ENCODE results near the gene PIGT.

PIGT gene

GRCh38 chr20:45407067-45407745 lies 8.7 kb upstream of the PIGT start (continued):
- TF ChIP-seq GLI2 (tag by site-specific recombination; IDR thresholded peaks at IDR 0.05; ENCODE audit: borderline replicate concordance, low read depth) (no peak), ZNF600 (tag by site-specific recombination; IDR thresholded peaks at IDR 0.05) (peak; percentile 78), ZNF610 (tag by site-specific recombination; IDR thresholded peaks at IDR 0.05; ENCODE audit: borderline replicate concordance) (no peak), YY2 (tag by site-specific recombination; IDR thresholded peaks at IDR 0.05) (no peak), ZBTB48 (tag by site-specific recombination; IDR thresholded peaks at IDR 0.05) (no peak; the same call in 1 of the 2 replicates), ELK4 (IDR thresholded peaks at IDR 0.05; ENCODE audit: borderline replicate concordance, low read depth, low read length) (no peak), SP2 (tag by site-specific recombination; IDR thresholded peaks at IDR 0.05) (peak; percentile 5; the same call in 1 of the 2 replicates), TCF7L2 (IDR thresholded peaks at IDR 0.05; ENCODE audit: borderline replicate concordance, low read depth, low read length) (no peak), ZNF140 (tag by site-specific recombination; IDR thresholded peaks at IDR 0.05) (no peak), ZBTB10 (tag by site-specific recombination; IDR thresholded peaks at IDR 0.05) (peak; percentile 59; the same call in 1 of the 2 replicates), ZNF132 (tag by site-specific recombination; IDR thresholded peaks at IDR 0.05; ENCODE audit: borderline replicate concordance) (no peak), ZBTB20 (tag by site-specific recombination; IDR thresholded peaks at IDR 0.05) (peak; percentile 99), RBAK (tag by site-specific recombination; IDR thresholded peaks at IDR 0.05) (no peak), ZSCAN4 (tag by site-specific recombination; IDR thresholded peaks at IDR 0.05) (no peak), ZNF629 (tag by site-specific recombination; IDR thresholded peaks at IDR 0.05) (0 out of 2 replicates have a peak, but pooled peaks have one; percentile 25), HOXD13 (CRISPR knock-in tag; IDR thresholded peaks at IDR 0.05; ENCODE audit: borderline replicate concordance) (no peak), ZNF146 (tag by site-specific recombination; IDR thresholded peaks at IDR 0.05) (no peak), ZNF24 (tag by site-specific recombination; IDR thresholded peaks at IDR 0.05) (no peak; the same call in 1 of the 2 replicates), ZSCAN23 (tag by site-specific recombination; IDR thresholded peaks at IDR 0.05) (no peak), ZNF214 (tag by site-specific recombination; IDR thresholded peaks at IDR 0.05; ENCODE audit: borderline replicate concordance) (no peak), PRDM4 (tag by site-specific recombination; IDR thresholded peaks at IDR 0.05) (no peak), IKZF3 (tag by site-specific recombination; IDR thresholded peaks at IDR 0.05) (no peak), KLF9 (tag by site-specific recombination; IDR thresholded peaks at IDR 0.05; ENCODE audit: low read depth) (no peak), ZNF571 (tag by site-specific recombination; IDR thresholded peaks at IDR 0.05) (no peak), ZSCAN30 (tag by site-specific recombination; IDR thresholded peaks at IDR 0.05) (no peak), ZNF280C (tag by site-specific recombination; IDR thresholded peaks at IDR 0.05) (no peak), ZNF777 (tag by site-specific recombination; IDR thresholded peaks at IDR 0.05; ENCODE audit: borderline replicate concordance) (no peak), GLI4 (tag by site-specific recombination; IDR thresholded peaks at IDR 0.05) (no peak), ZNF133 (tag by site-specific recombination; IDR thresholded peaks at IDR 0.05) (no peak), ZNF626 (tag by site-specific recombination; IDR thresholded peaks at IDR 0.05) (no peak), ZNF37A (tag by site-specific recombination; IDR thresholded peaks at IDR 0.05) (no peak), ZFHX2 (tag by site-specific recombination; conservative IDR thresholded peaks at IDR 0.05) (no peak)

All from HEK293 (cell line).